ENCODE measurements around the gene ABHD15.

ABHD15 gene

GRCh38 chr17:29573871-29574731 is 7.3 kb upstream of the ABHD15 start:
- no peak for TF ChIP-seq CTCF (IDR thresholded peaks at IDR 0.05; ENCODE audit: extremely low read depth, missing control alignments)
- DNase-seq (ENCODE audit: low spot score), result no peak

- TF ChIP-seq CTCF (IDR thresholded peaks at IDR 0.05; ENCODE audit: extremely low read depth, missing control alignments), result no peak
Observed at GRCh38 chr17:29573558-29573869, 6.7 kb upstream of the ABHD15 start.

GRCh38 chr17:29572691-29573557 is 6.1 kb upstream of the ABHD15 start:
- DNase-seq (ENCODE audit: low spot score), result peak; percentile 84
- TF ChIP-seq CTCF (IDR thresholded peaks at IDR 0.05; ENCODE audit: extremely low read depth, missing control alignments), result peak; percentile 87

More at GRCh38 chr17:29573558-29573869, 6.7 kb upstream of the ABHD15 start:
- DNase-seq (ENCODE audit: low spot score), result no peak

GRCh38 chr17:29571883-29572681 is 5.2 kb upstream of the ABHD15 start:
- DNase-seq (ENCODE audit: low spot score), result no peak
- no peak for TF ChIP-seq CTCF (IDR thresholded peaks at IDR 0.05; ENCODE audit: extremely low read depth, missing control alignments)

GRCh38 chr17:29571486-29571882 is 4.6 kb upstream of the ABHD15 start:
- DNase-seq (ENCODE audit: low spot score), result no peak

GRCh38 chr17:29570521-29570920 is 3.7 kb upstream of the ABHD15 start:
- peak; percentile 2 for DNase-seq (ENCODE audit: low spot score)
- no peak for TF ChIP-seq CTCF (IDR thresholded peaks at IDR 0.05; ENCODE audit: extremely low read depth, missing control alignments)

More at GRCh38 chr17:29571486-29571882, 4.6 kb upstream of the ABHD15 start:
- TF ChIP-seq CTCF (IDR thresholded peaks at IDR 0.05; ENCODE audit: extremely low read depth, missing control alignments), result no peak
